ENCODE results near the gene ANGPTL8. TPM values are rescaled to one million over a fixed set of nuclear protein-coding genes. Genes with fewer than 3 reads are reported as not detected.
A peak's percentile ranks its signal among the peaks of the same experiment; 100 is the strongest.

ANGPTL8 gene
- total and polyA plus RNA-seq, 2 of the 4 experiments (the other 2 are of a cell fraction) = not detected

- no peak overlapping the region for H2BK15ac ChIP-seq (ENCODE audit: low read depth, low read length)
- H3K79me1 ChIP-seq (ENCODE audit: low read depth in 1 of 2, low read length in 2 of 2) = no peaks in the 10 kb centered on the region
- 11% methylated on average over 1 of the region's 11 CpGs; no CpG with 5 or more reads in 1 of the 2 experiments for WGBS, 2 experiments (ENCODE audit: extremely low coverage in 2 of 2, insufficient read length in 1 of 2)
- BruUV-seq (replicated peaks) = no TSS peak
- no peak overlapping the region for H3K56ac ChIP-seq (ENCODE audit: extremely low read depth, insufficient read depth, low read length)
- H3K27me3 ChIP-seq (ENCODE audit: control insufficient read depth, insufficient read depth, low read length) = peaks cover 5% of the 10 kb centered on the region
- no peak overlapping the region for H3K4me2 ChIP-seq (ENCODE audit: low read depth, low read length)
- H4K5ac ChIP-seq (ENCODE audit: low read depth, low read length) = no peak overlapping the region
- no peak overlapping the region for H3K4ac ChIP-seq (ENCODE audit: low read depth, low read length)
- intact Hi-C loops (cut with micrococcal nuclease) (no loop called here), in situ Hi-C loops (cut with MboI; ENCODE audit: low sequenced_read_pairs) (no loop called here), dilution Hi-C loops (cut with HindIII; ENCODE audit: low sequenced_read_pairs, unreplicated experiment) (no loop called here)
- H3K4me1 ChIP-seq (ENCODE audit: control insufficient read depth, insufficient read depth, low read length) = no peaks in the 10 kb centered on the region
- H3K18ac ChIP-seq (ENCODE audit: low read depth, low read length) = no peak overlapping the region
- H3K9ac ChIP-seq (ENCODE audit: low read depth, low read length) = no peak overlapping the region
- ATAC-seq (ENCODE audit: low read depth) (0 out of 2 replicates have a peak, but pooled peaks have one; percentile 42), DNase-seq (no peak)
- H2AK5ac ChIP-seq (ENCODE audit: low read depth, low read length) = no peak overlapping the region
- H3K36me3 ChIP-seq (ENCODE audit: control insufficient read depth, insufficient read depth, low read length) = no peaks in the 10 kb centered on the region
- no peak overlapping the region for H2BK20ac ChIP-seq (ENCODE audit: low read depth, low read length)
- ChIA-PET POLR2A (ENCODE audit: unreplicated experiment) (interaction anchor here (0.5 kb wide), 1 partner anchor 8 kb away, joined by 3 read pairs; no protein-coding TSS in a partner anchor), CTCF (interaction anchor here (1.3 kb wide), 1 partner anchor 12 kb away, joined by 5 read pairs; no protein-coding TSS in a partner anchor)
- H3K27ac ChIP-seq (ENCODE audit: insufficient read depth, low read length) = no peak overlapping the region
- H4K91ac ChIP-seq (ENCODE audit: insufficient read depth, low read depth, low read length) = no peak overlapping the region
- TF ChIP-seq USF2 (IDR thresholded peaks at IDR 0.05; ENCODE audit: low read depth, low read length) (no peak), CTCF (conservative IDR thresholded peaks at IDR 0.05; ENCODE audit: low read depth, low read length) (no peak), RFX5 (IDR thresholded peaks at IDR 0.05; ENCODE audit: low read depth, low read length) (no peak), SMC3 (IDR thresholded peaks at IDR 0.05; ENCODE audit: low read depth, low read length) (no peak), CEBPB (IDR thresholded peaks at IDR 0.05; ENCODE audit: low read depth, low read length) (no peak), MAZ (IDR thresholded peaks at IDR 0.05; ENCODE audit: borderline replicate concordance, low read depth, low read length) (no peak), RAD21 (IDR thresholded peaks at IDR 0.05; ENCODE audit: low read length) (no peak), RCOR1 (IDR thresholded peaks at IDR 0.05; ENCODE audit: insufficient replicate concordance, low read length) (no peak), MXI1 (IDR thresholded peaks at IDR 0.05; ENCODE audit: borderline replicate concordance, low read depth, low read length) (no peak), ELK1 (IDR thresholded peaks at IDR 0.05; ENCODE audit: borderline replicate concordance, low read depth, low read length) (no peak)
- no peak overlapping the region for H2AK9ac ChIP-seq (replicated peaks; ENCODE audit: low read depth, low read length, poor library complexity)
- H4K8ac ChIP-seq (ENCODE audit: low read depth in 2 of 2, low read length in 2 of 2) = no peak overlapping the region
- no peaks in the 10 kb centered on the region for H3K9me3 ChIP-seq (ENCODE audit: control insufficient read depth, insufficient read depth, low read length)
- H3K14ac ChIP-seq (replicated peaks; ENCODE audit: low read depth, low read length) = no peak overlapping the region
- H3K4me3 ChIP-seq (ENCODE audit: insufficient read depth, low read depth, low read length) = no peak overlapping the region
- no peak overlapping the region for H2AFZ ChIP-seq (replicated peaks; ENCODE audit: low read length, poor library complexity)
- 0 out of 2 replicates have a peak overlapping the region, but pooled peaks have one; percentile 42 for H3K23ac ChIP-seq (ENCODE audit: low read depth, low read length)
- H3K9me1 ChIP-seq (ENCODE audit: insufficient read depth, low read length) = no peaks in the 10 kb centered on the region
- no peak overlapping the region for H2BK5ac ChIP-seq (ENCODE audit: low read depth, low read length, poor library complexity, severe bottlenecking)
- H4K20me1 ChIP-seq (ENCODE audit: insufficient read depth, low read length) = no peaks in the 10 kb centered on the region
- H2BK120ac ChIP-seq (ENCODE audit: low read depth, low read length) = no peak overlapping the region
Measured at GRCh38 chr19:11281356-11282049, 42.1 kb downstream of the ANGPTL8 start.

Measured in IMR-90 (cell line).